IPS-18a (cell line): ENCODE measurements around the gene GPC6.

Experiments used
- H3K27ac ChIP-seq: one replicate; pipeline ENCODE4 v1.5.1; 2013; ENCODE audit warnings: low read length
- H3K27me3 ChIP-seq: one replicate; pipeline ENCODE4 v1.6.1; 2013; ENCODE audit warnings: mild to moderate bottlenecking, low read length; ENCODE audit not compliant: control insufficient read depth, insufficient read depth
- H3K36me3 ChIP-seq: one replicate; pipeline ENCODE4 v1.6.1; 2013; ENCODE audit warnings: low read depth, low read length; ENCODE audit not compliant: control insufficient read depth
- H3K4me1 ChIP-seq: one replicate; pipeline ENCODE4 v1.6.1; 2013; ENCODE audit warnings: low read depth, low read length; ENCODE audit not compliant: control insufficient read depth
- H3K4me3 ChIP-seq: one replicate; pipeline ENCODE4 v1.5.1; 2013; ENCODE audit warnings: low read length
- H3K9ac ChIP-seq: one replicate; pipeline ENCODE4 v1.6.1; 2013; ENCODE audit warnings: mild to moderate bottlenecking, low read length, moderate library complexity
- H3K9me3 ChIP-seq: one replicate; pipeline ENCODE4 v1.6.1; 2013; ENCODE audit warnings: low read depth, low read length; ENCODE audit not compliant: control insufficient read depth

GPC6 gene

DNA sequence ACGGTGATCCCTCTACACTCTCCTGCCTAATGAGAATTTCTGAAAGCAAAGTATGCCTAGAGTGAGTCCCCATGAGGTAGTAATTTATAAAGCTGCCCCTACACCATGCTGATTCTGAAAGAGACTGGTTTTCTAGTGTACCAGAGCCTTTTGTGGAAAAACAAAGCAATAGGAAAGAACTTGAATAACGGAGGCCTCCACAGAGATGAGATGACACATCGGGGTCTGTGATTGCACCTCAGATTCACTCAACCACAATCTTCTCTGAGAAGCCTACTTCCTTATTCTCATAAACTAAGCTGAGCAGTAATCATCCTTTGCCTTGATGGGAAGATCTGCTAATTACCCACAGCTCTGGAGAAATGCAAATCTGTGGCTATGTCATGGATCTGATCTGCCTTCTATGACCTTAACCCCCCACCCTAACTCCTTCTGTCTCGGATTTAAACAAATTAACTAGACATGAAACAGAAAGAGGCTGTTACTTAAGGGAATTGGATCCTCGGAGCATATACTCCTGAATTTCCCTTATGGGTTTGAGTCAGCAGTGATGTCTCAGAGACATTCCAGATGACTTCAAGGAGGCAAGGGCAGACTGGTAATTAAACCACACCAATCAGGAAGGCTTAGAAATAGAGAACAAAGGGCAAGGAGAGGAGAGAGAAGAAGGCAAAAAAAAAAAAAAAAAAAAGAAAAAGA lies 1124.8 kb downstream of the GPC6 start:
- Histone ChIP-seq H3K4me3 (no peak overlapping the region), H3K9me3 (no peaks in the 10 kb centered on the region), H3K4me1 (peaks cover 5% of the 10 kb centered on the region), H3K27me3 (no peaks in the 10 kb centered on the region), H3K36me3 (no peaks in the 10 kb centered on the region), H3K9ac (no peak overlapping the region), H3K27ac (no peak overlapping the region)

DNA sequence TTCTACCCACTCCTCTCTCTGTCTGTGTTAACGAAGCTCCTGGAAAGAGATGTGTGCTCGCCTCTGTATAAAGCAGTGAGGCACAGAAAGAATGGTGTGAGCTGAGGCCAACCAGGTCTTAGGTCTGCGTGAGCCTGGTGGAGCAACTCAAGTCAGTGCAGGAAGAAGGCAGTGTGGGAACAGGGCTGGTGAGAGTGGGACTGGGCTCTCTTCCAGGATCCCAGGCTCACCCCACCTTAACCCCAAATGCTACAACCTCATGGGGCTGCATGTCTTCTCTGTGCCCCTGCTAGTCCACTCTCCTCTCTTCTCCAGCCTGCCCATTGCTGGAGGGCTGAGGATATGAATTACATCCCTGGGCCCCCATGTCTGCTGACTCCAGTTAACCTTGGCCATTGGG lies 1125.5 kb downstream of the GPC6 start:
- H3K4me1 ChIP-seq: peaks cover 5% of the 10 kb centered on the region
- H3K9me3 ChIP-seq: no peaks in the 10 kb centered on the region
- no peak overlapping the region for H3K4me3 ChIP-seq
- H3K36me3 ChIP-seq: no peaks in the 10 kb centered on the region
- H3K27ac ChIP-seq: no peak overlapping the region
- no peaks in the 10 kb centered on the region for H3K27me3 ChIP-seq
- H3K9ac ChIP-seq: no peak overlapping the region

DNA sequence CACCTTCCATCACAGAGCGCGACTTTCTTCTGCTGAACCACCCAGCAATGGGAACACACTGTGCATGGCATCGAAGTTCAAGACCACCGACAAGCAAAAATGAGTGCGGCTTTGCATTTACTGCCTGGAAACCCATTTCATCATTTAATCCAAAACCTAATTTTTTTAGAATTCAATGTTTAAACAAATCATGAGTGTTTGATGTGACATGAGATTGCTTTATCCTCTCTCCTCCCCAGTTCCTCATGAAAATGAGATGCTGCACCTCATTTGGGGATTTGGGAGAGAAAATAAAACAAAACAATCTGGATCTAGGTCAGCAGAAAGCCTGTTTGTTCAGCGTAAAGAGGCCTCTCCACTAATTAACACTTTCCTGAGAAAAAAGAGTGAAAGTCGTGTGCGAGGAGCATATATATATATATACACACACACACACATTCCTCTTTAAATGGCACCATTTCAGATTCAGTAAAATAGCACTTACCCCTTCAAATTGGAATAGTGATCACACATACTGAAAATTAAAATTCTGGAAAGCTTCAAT lies 1126.6 kb downstream of the GPC6 start:
- H3K9me3 ChIP-seq: no peaks in the 10 kb centered on the region
- H3K27me3 ChIP-seq: no peaks in the 10 kb centered on the region
- no peak overlapping the region for H3K9ac ChIP-seq
- H3K4me1 ChIP-seq: peaks cover 5% of the 10 kb centered on the region
- H3K36me3 ChIP-seq: no peaks in the 10 kb centered on the region
- no peak overlapping the region for H3K4me3 ChIP-seq
- no peak overlapping the region for H3K27ac ChIP-seq

DNA sequence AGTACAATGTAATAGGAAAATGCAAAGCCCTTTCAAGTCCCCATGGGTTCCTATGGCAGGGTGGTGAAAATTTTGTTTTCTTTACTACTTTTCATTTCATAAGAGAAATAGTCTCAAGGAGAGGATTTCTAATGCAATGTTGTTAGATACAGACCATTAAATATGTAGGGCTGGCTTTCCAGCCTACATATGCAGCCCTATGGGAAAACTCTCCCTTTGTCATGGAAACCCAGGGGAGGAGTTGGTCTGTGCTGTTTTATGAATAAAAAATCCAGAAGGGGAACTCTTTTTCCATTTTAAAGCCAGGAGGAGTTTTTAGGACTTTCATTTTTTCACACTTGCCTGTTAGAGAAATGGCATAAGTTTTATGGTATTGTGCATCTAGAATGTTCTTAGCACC lies 1133.3 kb downstream of the GPC6 start:
- no peak overlapping the region for H3K9ac ChIP-seq
- no peak overlapping the region for H3K4me3 ChIP-seq
- no peaks in the 10 kb centered on the region for H3K4me1 ChIP-seq
- no peaks in the 10 kb centered on the region for H3K27me3 ChIP-seq
- no peak overlapping the region for H3K27ac ChIP-seq
- no peaks in the 10 kb centered on the region for H3K9me3 ChIP-seq
- H3K36me3 ChIP-seq: no peaks in the 10 kb centered on the region

DNA sequence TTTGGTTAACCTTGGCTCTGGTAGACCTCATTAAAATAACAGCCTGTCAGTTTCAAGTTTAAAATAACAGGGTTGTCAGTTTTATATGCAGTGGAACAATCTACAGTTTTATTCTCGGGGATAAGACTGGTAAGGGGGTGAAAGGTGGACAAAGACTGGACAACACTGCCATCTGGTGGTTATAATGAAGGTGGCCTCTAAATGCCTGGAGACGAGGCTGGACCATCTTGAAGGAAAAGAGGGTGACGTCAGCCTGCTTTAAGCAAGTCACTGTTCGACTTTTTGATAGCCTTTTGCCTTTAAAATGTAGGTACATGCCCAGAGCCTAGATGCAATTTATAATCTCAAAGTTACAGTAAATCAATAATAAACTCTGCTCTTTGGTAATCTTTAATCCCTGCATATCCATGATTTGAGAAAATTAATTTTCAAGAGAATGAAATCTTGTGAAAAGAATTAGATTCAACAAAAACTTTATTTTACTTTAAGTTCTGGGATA lies 1135.9 kb downstream of the GPC6 start:
- no peak overlapping the region for H3K9ac ChIP-seq
- H3K27ac ChIP-seq: no peak overlapping the region
- H3K9me3 ChIP-seq: no peaks in the 10 kb centered on the region
- H3K27me3 ChIP-seq: no peaks in the 10 kb centered on the region
- H3K36me3 ChIP-seq: no peaks in the 10 kb centered on the region
- no peak overlapping the region for H3K4me3 ChIP-seq
- no peaks in the 10 kb centered on the region for H3K4me1 ChIP-seq

DNA sequence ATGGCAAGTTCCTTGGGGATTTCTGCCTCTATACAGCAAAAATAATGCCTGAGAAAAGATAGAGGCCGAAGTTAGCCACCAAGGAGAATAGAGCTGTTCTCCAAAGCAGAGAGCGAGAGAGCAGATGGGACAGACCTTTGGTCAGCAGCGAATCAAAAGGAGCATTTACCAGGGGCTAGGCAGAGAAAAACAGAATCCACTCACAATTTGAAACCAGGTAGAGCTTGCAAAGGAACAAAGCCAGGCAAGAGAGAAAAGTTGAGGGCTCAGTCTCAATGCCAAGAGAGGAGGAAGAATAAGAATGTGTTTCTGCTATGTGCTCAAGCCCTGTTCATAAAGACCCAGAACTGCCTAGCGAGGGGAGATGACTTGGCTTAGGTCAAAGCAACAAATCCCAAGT lies 1140.1 kb downstream of the GPC6 start:
- H3K27me3 ChIP-seq: no peaks in the 10 kb centered on the region
- H3K4me1 ChIP-seq: no peaks in the 10 kb centered on the region
- H3K27ac ChIP-seq: no peak overlapping the region
- no peaks in the 10 kb centered on the region for H3K36me3 ChIP-seq
- H3K4me3 ChIP-seq: no peak overlapping the region
- no peaks in the 10 kb centered on the region for H3K9me3 ChIP-seq
- H3K9ac ChIP-seq: no peak overlapping the region

DNA sequence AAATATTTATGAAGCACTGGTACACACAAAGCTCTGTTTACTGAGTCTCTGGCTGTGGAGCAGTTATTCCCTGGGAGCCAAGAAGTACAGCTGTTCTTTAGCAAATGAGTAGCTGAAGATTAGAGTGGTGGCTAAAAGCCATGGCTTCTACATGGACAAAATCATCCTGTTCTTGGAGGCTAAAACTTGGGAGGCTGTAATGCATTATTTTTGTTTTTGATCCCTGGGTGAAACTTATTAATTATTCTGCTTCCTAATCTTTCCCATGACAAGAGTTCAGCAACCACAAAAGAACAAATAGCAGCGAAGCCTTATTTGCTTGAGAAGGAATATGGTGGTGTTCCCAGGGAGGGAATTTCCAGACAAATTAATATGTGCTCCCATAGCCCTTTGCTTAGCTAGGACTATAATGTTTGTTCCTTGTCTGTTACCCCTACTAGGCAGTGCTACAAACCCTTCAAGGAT lies 1143.4 kb downstream of the GPC6 start:
- Histone ChIP-seq H3K36me3 (no peaks in the 10 kb centered on the region), H3K27ac (no peak overlapping the region), H3K9me3 (no peaks in the 10 kb centered on the region), H3K4me1 (no peaks in the 10 kb centered on the region), H3K9ac (no peak overlapping the region), H3K4me3 (no peak overlapping the region), H3K27me3 (no peaks in the 10 kb centered on the region)

DNA sequence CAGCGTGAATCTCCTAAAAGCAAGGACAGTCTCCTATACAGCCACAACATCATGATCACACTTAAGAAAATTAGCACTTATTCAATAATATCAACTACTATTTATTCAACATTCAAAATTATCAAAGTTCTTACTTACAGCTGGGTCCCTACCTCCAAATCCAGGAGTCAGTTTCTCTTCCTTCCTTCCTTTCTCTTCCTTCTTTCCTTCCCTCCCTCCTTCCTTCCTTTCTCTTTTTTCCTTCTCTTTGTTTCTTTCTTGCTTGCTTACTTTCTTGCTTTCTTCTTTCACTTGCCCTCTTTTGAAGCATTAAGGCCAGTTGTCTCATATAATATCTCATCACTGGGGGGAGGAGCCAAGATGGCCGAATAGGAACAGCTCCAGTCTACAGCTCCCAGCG lies 1145.2 kb downstream of the GPC6 start:
- H3K4me3 ChIP-seq: no peak overlapping the region
- no peaks in the 10 kb centered on the region for H3K27me3 ChIP-seq
- no peaks in the 10 kb centered on the region for H3K36me3 ChIP-seq
- H3K9ac ChIP-seq: no peak overlapping the region
- H3K9me3 ChIP-seq: no peaks in the 10 kb centered on the region
- no peaks in the 10 kb centered on the region for H3K4me1 ChIP-seq
- H3K27ac ChIP-seq: no peak overlapping the region

DNA sequence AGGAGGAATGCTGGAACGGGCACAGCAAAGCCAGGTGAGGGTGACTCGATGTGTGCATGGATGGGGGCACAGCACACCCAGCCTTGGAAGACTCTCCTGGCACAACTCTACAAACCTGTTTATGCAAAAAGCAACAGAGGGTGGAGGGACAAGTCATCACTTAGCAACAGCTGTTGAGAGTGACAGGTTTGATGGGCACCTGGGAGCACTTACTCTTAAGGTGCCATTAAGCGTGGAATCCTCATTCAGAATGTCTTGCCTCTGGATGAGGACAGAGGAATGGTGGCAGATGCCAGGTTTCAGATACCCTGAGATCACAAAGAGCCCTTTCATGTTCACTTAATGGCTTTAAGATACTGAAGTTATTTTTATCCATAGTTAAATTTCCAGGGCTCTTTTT lies 1155.9 kb downstream of the GPC6 start:
- Histone ChIP-seq H3K27ac (no peak overlapping the region), H3K9me3 (no peaks in the 10 kb centered on the region), H3K27me3 (no peaks in the 10 kb centered on the region), H3K4me1 (no peaks in the 10 kb centered on the region), H3K36me3 (no peaks in the 10 kb centered on the region), H3K4me3 (no peak overlapping the region), H3K9ac (no peak overlapping the region)

DNA sequence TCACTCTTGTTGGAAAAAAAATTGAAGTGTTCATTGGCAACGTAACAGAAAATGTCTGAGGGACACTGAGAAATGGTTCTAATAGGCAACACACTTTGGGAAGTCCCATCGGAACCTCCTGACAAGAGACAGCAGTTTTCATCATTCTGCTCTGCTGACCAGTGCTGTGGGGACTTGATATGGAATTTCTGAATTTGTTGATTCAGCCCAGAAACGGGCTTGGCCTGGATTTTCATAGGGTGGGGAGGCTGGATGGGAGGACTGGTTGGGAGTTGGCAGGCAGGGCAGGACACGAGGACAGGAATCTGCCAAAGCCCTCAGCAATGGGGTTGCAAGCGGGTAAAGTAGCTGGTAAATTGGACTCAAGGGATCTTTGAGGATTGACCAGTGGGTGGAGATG lies 1156.4 kb downstream of the GPC6 start:
- no peak overlapping the region for H3K9ac ChIP-seq
- H3K4me3 ChIP-seq: no peak overlapping the region
- no peaks in the 10 kb centered on the region for H3K9me3 ChIP-seq
- no peaks in the 10 kb centered on the region for H3K4me1 ChIP-seq
- H3K36me3 ChIP-seq: no peaks in the 10 kb centered on the region
- no peak overlapping the region for H3K27ac ChIP-seq
- H3K27me3 ChIP-seq: no peaks in the 10 kb centered on the region

DNA sequence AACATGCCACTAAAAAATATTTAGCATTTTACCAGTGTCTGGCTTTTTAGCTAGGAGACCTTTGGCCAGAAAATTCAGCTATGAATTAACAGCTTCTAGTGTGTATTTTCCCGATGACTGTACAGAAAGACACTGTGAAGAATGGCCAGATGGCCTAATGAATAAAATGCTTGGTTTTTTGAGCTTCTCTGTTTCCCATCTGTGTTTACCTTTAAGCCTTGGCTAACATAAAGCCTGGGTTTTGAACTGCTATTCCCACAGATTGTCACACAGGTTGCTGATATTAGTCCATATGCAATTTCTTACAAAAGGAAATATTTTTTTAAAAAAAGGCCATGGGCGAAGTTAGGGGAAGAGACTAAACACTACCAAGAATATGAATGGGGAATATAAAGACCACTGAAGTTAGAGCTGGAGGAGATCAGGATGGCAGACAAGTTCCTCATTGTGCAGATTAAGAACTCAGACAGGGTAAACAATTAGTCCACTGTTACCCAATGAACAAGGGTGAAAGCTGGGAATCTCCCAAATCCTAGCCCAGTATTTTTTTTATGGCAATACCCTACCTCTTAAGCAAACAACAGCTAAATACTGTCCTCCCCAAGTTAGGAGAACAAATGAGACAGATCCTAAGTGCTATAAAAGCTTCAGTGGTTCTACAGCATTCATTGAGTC lies 1157.8 kb downstream of the GPC6 start:
- Histone ChIP-seq H3K27me3 (no peaks in the 10 kb centered on the region), H3K4me1 (no peaks in the 10 kb centered on the region), H3K36me3 (no peaks in the 10 kb centered on the region), H3K4me3 (no peak overlapping the region), H3K9me3 (no peaks in the 10 kb centered on the region), H3K27ac (no peak overlapping the region), H3K9ac (no peak overlapping the region)

DNA sequence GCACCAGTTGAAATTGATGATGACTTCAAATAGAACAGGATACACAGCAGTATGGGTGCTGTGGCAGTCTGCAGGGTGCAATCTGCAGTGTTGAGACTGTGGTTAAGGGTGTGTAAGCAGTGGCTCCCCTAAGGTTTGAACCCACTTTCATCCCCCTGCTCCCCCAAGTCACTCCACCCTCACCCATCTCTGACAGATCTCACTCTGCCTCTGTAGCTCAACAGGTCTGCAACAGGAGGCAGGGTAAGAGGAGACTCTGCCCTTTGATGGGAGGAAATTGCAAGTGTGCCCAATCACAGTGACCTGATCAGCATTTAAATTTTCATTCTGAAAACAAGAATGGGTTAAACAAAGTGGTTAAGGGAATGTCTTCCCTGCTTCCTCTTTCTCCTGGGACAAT lies 1160.4 kb downstream of the GPC6 start:
- Histone ChIP-seq H3K27me3 (no peaks in the 10 kb centered on the region), H3K4me3 (no peak overlapping the region), H3K9me3 (no peaks in the 10 kb centered on the region), H3K9ac (no peak overlapping the region), H3K27ac (no peak overlapping the region), H3K4me1 (no peaks in the 10 kb centered on the region), H3K36me3 (no peaks in the 10 kb centered on the region)
